ENCODE measurements around the gene GPRASP3.

DNA sequence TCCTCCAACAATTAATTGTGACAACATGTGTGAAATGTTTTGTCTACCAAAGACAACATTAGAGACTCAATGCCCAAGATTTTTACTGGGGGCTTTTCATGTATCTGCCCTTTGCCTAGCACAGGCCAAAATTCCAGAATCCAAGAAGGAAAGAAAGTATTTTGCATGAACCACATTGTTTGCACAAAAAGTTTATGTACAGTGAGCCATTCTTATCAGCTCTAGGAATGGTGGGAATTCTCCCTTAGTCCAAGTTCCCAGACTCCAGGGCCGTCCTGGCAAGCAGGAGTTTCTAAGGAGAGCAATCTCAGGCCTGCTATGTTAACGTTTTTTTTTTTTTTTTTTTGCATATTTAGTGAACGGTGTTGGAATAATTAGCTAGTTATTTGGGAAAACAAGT is 47.7 kb upstream of the GPRASP3 start:
- TF ChIP-seq, protein P1, sequence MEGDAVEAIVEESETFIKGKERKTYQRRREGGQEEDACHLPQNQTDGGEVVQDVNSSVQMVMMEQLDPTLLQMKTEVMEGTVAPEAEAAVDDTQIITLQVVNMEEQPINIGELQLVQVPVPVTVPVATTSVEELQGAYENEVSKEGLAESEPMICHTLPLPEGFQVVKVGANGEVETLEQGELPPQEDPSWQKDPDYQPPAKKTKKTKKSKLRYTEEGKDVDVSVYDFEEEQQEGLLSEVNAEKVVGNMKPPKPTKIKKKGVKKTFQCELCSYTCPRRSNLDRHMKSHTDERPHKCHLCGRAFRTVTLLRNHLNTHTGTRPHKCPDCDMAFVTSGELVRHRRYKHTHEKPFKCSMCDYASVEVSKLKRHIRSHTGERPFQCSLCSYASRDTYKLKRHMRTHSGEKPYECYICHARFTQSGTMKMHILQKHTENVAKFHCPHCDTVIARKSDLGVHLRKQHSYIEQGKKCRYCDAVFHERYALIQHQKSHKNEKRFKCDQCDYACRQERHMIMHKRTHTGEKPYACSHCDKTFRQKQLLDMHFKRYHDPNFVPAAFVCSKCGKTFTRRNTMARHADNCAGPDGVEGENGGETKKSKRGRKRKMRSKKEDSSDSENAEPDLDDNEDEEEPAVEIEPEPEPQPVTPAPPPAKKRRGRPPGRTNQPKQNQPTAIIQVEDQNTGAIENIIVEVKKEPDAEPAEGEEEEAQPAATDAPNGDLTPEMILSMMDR (IDR thresholded peaks at IDR 0.05; ENCODE audit: low read depth, low read length, missing input control): no peak
- TF ChIP-seq RAD21 (IDR thresholded peaks at IDR 0.05): no peak
- TF ChIP-seq EGR1 (IDR thresholded peaks at IDR 0.05; ENCODE audit: low read depth in 2 of 2): no peak
- no peak for TF ChIP-seq TAF1 (conservative IDR thresholded peaks at IDR 0.05)
- no peak for TF ChIP-seq YY1 (IDR thresholded peaks at IDR 0.05)
- no peak for TF ChIP-seq HNF4G (IDR thresholded peaks at IDR 0.05)
- no peak for TF ChIP-seq GABPA (IDR thresholded peaks at IDR 0.05 in 1 of 2, conservative IDR thresholded peaks at IDR 0.05 in 1 of 2)
- TF ChIP-seq JUND (IDR thresholded peaks at IDR 0.05): no peak
- no peak for TF ChIP-seq ATF3 (IDR thresholded peaks at IDR 0.05)
- TF ChIP-seq, protein P2, sequence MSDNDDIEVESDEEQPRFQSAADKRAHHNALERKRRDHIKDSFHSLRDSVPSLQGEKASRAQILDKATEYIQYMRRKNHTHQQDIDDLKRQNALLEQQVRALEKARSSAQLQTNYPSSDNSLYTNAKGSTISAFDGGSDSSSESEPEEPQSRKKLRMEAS (IDR thresholded peaks at IDR 0.05): no peak
- no peak for TF ChIP-seq ZBTB33 (IDR thresholded peaks at IDR 0.05)
- TF ChIP-seq SP1 (IDR thresholded peaks at IDR 0.05): no peak

Measured in liver (tissue), 3 donors.